G401.6 (cell line): Measurements from ENCODE around the gene METTL17.
"Not testable (repeated sequence)": the region's sequence is repeated elsewhere in the genome, so short reads cannot be mapped to it uniquely, and the experiment has no call there.

Experiments
- FAIRE-seq: peaks from 2 replicates; lab custom pipeline; 2012; peaks lifted over from hg19 to GRCh38; lab: Jason Lieb, UNC

METTL17 gene

GRCh38 chr14:20989787-20990600, at the start of gene METTL17:
Gene METTL17, plus strand, starts transcription at chr14:20989980. Its CDS starts 23 bp downstream, at chr14:20990003.
- peak; percentile 91 for FAIRE-seq

- not testable (repeated sequence) for FAIRE-seq
Observed at GRCh38 chr14:20945146-20945545, 44.6 kb upstream of the METTL17 start.

GRCh38 chr14:20946707-20947106, 43.1 kb upstream of the METTL17 start:
- not testable (repeated sequence) for FAIRE-seq

GRCh38 chr14:20954736-20955537, 34.8 kb upstream of the METTL17 start, which contains the start of gene RNASE2:
Gene RNASE2, plus strand, starts transcription at chr14:20955487. Its CDS starts 285 bp downstream, at chr14:20955772.
- FAIRE-seq, result not testable (repeated sequence)

GRCh38 chr14:20955538-20955873, 34.3 kb upstream of the METTL17 start:
- FAIRE-seq, result not testable (repeated sequence)

GRCh38 chr14:20956376-20956976, 33.3 kb upstream of the METTL17 start:
- FAIRE-seq, result no peak

GRCh38 chr14:20958946-20959345, 30.8 kb upstream of the METTL17 start:
- FAIRE-seq, result not testable (repeated sequence)

- no peak for FAIRE-seq
Observed at GRCh38 chr14:20969336-20969735, 20.4 kb upstream of the METTL17 start.

GRCh38 chr14:20970647-20970982, 19.2 kb upstream of the METTL17 start:
- FAIRE-seq, result no peak

- FAIRE-seq, result peak; percentile 85
Observed at GRCh38 chr14:20970983-20971704, 18.6 kb upstream of the METTL17 start.

GRCh38 chr14:20971705-20972021, 18.1 kb upstream of the METTL17 start:
- FAIRE-seq, result no peak

GRCh38 chr14:20973501-20973900, 16.3 kb upstream of the METTL17 start:
- no peak for FAIRE-seq

GRCh38 chr14:20976291-20976690, 13.5 kb upstream of the METTL17 start:
- FAIRE-seq, result no peak

GRCh38 chr14:20978687-20979086, 11.1 kb upstream of the METTL17 start:
- no peak for FAIRE-seq

- FAIRE-seq, result no peak
Observed at GRCh38 chr14:20980906-20981305, 8.9 kb upstream of the METTL17 start.

GRCh38 chr14:20982646-20983369, 7.0 kb upstream of the METTL17 start:
- no peak for FAIRE-seq

GRCh38 chr14:20985650-20986049, 4.1 kb upstream of the METTL17 start:
- not testable (repeated sequence) for FAIRE-seq

GRCh38 chr14:20986811-20987210, 3.0 kb upstream of the METTL17 start:
- no peak for FAIRE-seq

- FAIRE-seq, result no peak
Observed at GRCh38 chr14:20988717-20989470, 886 bp upstream of the METTL17 start.

GRCh38 chr14:20989471-20989786, 351 bp upstream of the METTL17 start:
- no peak for FAIRE-seq

GRCh38 chr14:20996521-20996920, 6.7 kb downstream of the METTL17 start:
- FAIRE-seq, result no peak
